Measurements from ENCODE around the gene CTDNEP1.

Gene CTDNEP1

DNA sequence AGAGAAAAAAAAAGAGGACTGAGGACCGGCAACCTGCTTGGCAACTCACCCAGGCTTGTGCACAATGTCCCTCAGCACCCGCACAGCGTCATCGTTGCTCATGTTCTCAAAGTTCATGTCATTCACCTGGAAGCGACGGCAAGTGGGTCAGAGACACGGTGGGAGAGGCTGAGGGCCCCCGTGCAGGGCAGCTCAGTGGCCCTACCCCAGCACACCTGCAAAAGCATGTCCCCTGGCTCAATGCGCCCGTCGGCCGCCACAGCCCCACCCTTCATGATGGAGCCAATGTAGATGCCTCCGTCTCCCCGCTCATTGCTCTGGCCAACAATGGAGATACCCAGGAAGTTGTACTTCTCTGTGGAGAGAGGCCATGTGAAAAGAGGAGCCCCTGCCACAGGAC is 22.6 kb downstream of the CTDNEP1 start:
- no peak for DNase-seq (ENCODE audit: low spot score)

DNA sequence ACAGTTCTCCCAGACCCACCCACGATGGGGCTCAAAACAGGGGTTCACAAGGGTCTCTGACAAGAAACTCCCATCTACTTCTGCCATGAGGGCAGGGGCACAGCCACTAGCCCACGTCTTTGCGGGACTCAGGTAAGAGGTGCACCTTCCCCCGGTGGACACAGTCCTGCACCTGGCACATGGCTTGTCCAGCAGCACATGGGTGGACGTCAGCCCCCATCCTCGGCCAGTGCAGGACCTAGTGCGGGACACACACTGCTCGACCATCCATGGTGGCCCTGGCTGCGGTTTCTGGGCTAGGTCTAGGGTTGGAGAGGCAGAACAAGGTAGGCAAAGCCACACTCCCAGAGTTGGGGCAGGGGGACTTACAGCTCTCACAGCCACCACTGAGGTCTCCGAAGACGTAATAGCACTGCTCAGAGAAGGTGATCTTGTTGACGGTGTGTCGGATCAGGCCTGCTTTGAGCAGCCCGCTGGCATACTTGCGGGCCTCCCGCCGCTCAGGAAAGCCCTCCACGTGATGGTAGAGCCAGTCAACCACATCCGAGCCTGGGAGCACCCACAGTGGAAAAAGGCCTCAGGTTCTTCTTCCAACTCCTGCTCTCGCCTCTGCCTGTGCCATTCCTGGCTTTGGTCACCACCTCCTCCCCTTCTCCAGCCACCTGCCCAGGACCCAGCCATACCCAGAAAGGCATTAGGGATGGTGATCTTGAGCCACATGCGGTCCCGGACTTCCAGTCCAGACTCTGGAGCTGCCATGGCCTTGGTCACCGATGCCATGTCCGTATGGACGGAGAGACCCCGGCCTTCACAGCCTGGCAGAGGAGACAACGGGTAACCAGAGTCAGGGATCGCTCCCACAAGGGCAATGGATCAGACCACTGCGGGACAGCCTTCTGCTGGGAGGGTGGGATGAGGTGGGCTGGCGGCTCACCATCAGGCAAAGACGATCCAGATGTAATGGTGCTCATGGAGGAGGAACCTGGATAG is 24.5 kb downstream of the CTDNEP1 start:
- DNase-seq (ENCODE audit: low spot score), result no peak

DNA sequence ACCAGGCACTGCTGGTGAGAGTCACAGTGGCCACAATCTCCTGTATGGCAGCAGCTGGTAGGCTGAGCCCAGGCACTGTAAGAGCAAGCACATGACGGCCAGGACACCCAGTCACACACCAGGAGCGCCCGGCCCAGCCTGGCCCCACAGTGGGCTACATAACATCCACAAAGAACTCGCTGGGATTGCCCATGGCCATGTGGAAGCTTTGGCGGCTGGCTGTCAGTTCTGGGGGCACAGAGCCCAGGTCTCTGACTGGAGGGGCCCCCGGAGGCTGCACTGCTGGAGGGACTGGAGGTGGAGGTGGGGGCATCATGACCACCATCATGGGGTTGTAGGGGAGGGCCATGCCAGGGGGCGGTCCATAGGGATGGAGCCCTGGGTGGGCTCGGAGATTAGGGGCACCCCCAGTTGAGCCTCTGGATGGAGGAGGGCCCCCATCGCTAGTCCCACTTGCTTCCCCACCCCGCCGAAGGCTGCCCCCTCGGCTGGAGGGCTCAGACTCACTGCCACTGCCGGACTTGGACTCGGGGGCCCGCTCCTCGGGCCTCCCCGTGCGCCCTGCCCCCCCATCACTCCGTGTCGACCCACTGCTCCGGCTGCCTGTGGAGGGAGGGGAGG is 25.7 kb downstream of the CTDNEP1 start:
- DNase-seq (ENCODE audit: low spot score), result no peak

DNA sequence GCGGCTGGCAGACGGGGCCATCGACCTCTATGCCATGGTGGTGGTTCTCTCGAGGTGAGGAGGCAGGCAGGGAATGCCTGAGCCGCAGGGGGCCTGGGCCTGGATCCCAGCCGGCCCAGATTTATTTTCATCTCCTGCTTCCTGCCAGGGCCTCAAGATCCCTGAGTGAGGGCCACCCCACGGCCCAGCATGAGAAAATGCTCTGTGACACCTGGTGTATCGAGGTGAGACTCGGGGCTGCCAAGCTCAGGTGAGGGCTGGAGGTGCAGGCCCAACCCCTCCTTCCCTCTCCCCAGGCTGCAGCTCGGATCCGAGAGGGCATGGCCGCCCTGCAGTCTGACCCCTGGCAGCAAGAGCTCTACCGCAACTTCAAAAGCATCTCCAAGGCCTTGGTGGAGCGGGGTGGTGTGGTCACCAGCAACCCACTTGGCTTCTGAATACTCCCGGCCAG is 26.8 kb downstream of the CTDNEP1 start:
- no peak for DNase-seq (ENCODE audit: low spot score)

DNA sequence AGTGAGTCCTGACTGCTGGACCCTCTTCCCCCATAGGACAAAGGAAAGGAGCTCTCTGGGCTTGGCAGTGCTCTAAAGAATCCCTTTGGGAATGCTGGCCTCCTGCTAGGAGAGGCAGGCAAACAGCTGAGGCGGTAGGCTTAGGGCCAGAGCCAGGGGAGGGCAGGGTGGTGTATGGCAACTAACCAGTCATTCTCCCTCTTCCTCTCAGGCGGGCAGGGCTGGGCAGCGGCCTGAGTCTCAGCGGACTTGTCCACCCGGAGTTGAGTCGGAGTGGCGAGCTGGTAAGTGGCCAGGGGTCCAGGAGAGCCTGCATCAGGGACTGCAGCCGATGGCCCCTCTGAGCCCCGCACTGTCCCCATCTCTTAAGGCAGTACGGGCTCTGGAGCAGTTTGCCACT is 27.4 kb downstream of the CTDNEP1 start:
- no peak for DNase-seq (ENCODE audit: low spot score)

DNA sequence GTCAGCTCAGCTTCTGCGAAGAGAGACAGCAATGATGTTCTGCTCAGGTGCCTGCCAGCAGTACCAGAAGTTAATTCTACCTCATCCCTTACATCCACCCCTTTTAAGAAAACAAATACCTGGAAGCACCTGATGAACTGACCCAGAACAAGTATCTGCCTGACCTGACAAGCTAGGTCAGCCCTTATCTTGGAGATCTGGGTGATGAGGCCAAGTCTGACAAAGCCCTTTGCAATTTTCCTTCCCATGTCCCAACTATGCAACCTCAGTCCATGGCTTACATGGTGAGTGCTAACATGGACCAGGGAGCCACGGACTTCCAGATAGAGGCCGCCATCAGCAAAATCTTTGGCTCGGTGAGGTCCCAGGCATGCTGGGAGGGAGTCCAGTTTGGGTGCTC is 28.2 kb downstream of the CTDNEP1 start:
- DNase-seq (ENCODE audit: low spot score), result no peak

DNA sequence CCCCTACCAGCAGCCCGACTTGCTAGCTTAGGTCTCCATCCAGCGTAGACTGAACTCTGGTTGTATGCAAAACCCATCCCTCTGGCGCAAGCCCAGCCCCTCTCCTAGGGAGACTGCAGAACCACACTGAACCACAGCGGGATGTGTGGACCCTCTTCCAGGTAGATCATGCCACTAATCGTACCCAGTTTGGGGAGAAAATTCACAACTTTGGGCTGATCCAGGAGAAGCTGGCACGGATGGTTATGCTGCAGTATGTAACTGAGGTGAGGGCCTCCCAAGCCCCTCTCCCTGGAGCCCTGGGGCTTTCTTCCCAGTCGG is 28.6 kb downstream of the CTDNEP1 start:
- no peak for DNase-seq (ENCODE audit: low spot score)

DNA sequence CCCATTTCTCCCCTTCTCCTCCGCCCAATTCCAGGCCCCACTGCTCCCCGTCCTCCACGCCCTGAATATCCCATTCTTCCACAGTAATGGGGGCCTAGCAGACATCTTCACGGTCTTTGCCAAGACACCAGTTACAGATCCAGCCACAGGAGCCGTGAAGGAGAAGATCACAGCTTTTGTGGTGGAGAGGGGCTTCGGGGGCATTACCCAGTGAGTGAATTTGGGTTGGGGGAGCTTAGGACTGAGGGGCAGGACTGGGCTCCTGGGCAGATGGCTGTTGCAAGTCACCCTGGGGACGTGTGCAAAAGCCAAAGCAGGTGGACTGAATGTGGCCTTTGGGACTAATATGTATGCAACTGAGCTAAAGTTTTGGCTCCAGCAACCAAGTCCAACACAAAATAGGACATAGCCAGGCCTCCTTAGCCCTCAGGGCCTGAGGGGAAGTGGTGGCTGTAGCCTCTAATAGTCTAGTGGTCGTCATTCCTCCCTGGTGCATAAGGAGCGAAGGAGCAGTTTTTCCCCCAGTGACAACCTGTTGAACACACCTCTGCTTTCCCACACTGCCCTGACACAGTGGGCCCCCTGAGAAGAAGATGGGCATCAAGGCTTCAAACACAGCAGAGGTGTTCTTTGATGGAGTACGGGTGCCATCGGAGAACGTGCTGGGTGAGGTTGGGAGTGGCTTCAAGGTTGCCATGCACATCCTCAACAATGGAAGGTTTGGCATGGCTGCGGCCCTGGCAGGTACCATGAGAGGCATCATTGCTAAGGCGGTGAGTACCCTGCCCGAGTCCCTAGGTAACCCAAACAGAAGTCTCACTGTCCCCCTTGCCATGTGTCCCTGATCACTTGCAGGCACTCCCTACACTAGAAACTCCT is 29.2 kb downstream of the CTDNEP1 start:
- DNase-seq (ENCODE audit: low spot score), result no peak

DNA sequence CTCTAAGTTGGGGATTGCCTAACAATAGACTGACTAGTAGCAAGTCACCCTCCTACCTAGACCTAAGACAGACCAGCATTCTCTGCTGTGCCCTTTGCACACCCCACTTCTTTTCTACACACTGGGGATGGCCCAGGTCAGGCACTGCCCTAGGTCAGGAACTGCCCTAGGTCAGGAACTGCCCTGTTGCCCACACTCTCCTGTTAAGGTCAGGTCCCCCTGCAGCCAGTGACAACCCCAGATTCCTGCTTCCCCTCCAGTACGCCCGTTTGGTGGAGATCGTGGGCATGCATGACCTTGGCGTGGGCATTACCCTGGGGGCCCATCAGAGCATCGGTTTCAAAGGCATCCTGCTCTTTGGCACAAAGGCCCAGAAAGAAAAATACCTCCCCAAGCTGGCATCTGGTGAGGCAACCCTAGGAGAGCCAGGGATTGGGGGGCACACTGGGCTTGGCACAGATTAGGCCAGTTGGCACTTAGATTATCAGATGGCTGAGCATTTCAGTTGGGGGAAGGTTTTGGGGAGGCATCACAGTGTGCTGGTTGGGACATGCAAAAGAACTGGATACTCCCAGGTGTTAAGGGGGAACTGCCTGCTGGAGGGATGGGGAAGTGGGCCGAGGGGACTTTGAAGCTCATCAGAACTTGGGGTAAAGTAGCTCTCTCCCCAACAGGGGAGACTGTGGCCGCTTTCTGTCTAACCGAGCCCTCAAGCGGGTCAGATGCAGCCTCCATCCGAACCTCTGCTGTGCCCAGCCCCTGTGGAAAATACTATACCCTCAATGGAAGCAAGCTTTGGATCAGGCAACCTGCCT is 30.0 kb downstream of the CTDNEP1 start:
- no peak for DNase-seq (ENCODE audit: low spot score)

DNA sequence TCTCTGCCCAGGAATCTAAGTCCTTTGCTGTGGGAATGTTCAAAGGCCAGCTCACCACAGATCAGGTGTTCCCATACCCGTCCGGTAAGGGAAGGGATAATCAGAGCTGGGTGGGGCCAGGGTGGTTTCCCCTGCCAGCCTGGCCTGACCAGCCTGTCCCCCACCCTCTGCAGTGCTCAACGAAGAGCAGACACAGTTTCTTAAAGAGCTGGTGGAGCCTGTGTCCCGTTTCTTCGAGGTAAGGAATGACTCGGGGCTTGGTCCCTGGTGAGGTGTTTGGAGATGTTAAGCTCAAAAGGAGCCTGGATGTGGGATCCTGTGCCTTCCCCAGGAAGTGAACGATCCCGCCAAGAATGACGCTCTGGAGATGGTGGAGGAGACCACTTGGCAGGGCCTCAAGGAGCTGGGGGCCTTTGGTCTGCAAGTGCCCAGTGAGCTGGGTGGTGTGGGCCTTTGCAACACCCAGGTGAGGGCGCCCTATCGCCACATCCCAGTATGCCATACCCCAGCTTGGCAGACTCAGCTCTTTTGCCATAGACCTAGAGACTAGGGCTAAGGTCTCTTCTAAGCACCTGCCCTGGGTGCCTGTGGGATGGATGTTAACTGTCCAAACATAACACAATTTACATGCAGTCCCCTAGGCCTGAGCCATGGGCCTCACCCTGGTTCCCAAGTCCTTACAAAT is 30.8 kb downstream of the CTDNEP1 start:
- peak; percentile 80 for DNase-seq (ENCODE audit: low spot score)

DNA sequence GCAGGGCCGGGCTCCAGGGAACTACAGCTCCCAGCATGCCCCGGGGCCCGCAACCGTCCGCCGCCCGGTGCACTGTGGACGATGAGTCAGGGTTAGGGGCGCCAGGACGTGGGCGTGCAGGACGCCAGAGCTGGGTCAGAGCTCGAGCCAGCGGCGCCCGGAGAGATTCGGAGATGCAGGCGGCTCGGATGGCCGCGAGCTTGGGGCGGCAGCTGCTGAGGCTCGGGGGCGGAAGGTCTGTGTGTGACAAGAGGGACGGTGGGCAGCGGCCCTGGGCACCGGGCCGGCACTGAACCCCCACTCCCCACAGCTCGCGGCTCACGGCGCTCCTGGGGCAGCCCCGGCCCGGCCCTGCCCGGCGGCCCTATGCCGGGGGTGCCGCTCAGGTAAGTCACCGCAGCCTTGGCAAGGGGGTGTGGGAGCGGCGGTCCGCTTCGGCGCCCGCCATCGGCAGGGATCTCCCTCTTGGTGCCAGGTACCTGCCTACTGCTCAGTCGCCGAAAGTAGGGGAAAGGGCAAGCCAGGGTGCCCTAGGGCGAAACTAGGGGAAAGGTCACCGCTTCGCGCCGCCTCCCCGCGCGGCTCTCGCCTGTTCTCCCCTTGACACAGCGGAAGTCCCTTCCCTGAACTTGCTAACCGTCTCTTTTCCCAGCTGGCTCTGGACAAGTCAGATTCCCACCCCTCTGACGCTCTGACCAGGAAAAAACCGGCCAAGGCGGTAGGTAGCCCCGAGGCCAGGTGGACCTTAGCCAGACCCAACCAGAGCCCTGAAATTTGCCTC is 31.5 kb downstream of the CTDNEP1 start, which contains the start of the genes ACADVL and DLG4:
TSS of gene ACADVL (plus strand) at position 127 of the 781 bp plus-strand sequence. CDS start at position 174, 47 bp downstream.
TSS of gene DLG4 (minus strand) at position 25 of the 781 bp plus-strand sequence.
- DNase-seq (ENCODE audit: low spot score), result peak; percentile 95

DNA sequence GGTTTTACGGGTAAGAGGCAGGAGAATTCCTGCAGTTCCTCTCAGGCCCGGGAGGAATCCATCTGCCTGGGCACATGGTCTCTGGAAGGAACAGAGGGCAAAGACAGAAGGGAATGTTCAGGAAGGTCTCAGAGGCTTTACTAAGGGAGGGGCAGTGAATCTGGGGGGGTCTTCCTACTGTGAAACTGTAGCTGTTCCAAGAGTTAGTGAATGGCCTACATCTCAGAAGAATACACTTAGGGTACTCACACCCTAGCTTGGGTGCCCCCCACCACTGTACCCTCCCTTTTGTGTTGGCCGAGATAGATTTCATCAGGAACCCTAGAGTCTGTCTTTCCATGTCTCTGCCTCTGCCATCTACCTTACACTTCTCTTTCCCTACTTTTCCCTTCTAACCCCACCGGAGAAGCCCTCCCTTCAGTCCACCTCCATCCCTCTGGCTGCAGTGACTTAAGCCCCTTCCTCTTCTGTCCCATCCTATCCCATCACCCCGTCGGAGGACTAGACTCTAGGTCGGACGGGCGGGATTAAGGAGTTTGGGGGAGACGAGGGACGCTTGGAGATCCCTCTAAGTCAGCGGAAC is 32.2 kb downstream of the CTDNEP1 start:
- no peak for DNase-seq (ENCODE audit: low spot score)

DNA sequence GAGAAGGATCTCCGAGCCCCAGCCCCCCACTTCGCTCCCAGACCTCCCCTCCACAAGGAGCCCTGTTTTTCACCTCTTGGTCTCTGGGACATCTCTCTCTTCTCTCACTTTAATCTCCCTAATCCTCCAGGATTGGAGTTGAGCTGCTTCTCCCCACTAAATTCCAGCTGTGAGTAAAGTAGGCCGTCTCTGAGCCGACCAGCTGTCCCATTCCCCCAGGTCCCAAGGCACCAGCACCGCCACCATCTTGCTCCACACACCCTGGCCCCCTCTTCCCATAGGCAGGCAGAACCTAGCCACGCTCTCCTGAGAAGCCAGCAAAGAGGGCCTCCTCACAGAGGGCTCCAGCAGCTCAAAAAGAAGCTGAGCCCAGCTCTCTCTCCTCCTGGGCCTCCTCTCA is 32.8 kb downstream of the CTDNEP1 start:
- DNase-seq (ENCODE audit: low spot score), result no peak

DNA sequence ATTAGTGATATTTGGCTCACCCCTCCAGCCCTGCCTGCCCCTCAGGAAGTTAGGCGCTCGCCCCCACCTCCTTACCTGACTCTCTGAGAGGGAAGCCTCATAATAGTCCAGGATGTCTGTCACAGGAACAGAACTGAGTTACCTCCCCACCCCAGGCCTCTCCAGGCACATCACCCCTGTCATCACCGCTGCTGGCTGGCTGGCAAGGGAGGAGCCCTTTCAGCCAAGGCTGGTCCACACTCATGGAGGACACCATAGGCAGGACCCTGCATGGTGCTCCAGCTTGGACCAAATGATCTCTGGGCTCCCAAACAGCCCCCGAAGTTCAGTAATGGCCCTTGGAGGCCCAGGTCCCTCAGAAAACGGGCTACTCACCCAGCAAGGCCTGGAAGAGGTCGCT is 33.4 kb downstream of the CTDNEP1 start:
- DNase-seq (ENCODE audit: low spot score), result no peak

DNA sequence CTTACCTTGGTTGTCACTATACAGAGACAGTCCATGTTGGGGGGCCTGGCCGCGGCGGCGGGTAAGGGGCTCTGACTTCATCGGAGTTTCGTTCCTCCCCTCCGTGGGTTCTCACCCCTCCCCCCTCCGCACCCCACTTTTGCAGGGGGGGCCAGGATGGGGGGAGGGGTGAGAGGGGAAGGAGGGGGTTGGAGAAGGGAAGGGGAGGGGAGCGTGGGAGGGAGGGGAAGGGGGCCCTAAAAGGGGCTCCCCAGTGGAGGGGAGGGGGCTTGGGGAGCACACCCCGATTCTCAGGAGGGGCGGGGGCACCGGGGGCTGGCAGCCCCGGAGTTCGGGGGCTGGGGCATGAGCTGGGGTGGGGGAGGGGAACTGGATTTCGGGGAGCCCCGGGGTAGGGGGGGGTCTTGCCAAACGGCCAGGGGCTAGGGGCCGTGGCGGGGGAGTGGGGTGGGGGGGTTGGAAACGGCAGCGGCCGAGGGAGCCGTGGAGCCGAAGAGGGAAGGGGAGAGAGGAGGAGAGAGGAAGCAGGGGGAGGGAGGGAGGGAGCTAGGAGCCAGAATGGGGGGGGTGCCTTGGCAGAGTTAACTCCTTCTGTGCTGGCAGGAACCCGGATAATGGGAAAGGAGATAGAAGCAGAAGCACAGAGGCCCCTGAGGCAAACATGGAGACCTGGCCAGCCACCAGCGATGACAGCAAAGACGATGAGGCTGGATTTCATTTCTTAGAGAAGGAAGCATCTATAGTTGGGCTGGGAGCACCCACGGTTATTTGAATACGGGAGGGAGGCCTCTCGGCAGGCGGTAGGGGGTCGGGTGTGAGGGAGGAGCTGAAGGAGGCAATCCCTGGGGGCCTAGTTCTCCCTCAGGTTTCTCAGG is 34.2 kb downstream of the CTDNEP1 start:
- DNase-seq (ENCODE audit: low spot score), result peak; percentile 85

DNA sequence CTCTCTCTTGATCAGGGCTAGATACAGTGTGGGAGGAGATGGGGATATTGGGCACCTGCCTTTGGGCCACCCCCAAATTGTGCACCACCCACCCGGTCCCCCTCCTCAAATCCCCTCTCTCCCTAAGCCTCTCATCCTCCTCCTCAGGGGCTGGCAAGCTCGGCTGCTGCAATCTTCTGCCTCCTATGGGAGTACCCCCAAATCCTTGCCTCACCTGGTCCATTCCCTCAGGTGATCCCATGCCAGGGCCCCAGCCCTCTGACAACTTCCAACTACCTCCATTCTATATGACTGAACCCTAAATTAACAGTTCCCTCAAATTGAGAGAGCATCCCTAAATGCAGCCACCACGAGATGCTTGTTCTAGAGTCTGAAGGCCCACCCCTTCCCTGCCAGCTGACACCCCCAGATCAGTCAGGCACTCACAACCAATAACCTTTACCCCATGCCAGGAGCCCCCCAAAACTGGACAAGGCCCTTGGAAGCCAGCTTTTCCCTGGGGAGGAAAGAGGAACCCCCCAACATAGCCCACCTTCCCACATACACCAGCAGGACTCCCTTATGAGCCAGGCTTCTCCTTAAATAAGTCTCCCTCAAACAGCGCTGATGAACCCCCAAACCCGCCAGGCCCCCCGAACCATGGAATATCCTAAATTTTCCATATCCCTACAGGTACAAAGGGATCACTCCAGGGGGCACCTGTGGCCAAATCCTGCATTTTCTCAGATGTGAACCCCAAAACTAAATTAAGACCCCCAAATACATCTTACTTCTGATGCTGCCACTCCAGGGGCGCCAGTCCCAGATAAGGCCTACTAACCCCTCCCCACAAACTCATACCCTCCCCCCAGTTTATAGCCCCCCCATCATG is 35.1 kb downstream of the CTDNEP1 start:
- no peak for DNase-seq (ENCODE audit: low spot score)

DNA sequence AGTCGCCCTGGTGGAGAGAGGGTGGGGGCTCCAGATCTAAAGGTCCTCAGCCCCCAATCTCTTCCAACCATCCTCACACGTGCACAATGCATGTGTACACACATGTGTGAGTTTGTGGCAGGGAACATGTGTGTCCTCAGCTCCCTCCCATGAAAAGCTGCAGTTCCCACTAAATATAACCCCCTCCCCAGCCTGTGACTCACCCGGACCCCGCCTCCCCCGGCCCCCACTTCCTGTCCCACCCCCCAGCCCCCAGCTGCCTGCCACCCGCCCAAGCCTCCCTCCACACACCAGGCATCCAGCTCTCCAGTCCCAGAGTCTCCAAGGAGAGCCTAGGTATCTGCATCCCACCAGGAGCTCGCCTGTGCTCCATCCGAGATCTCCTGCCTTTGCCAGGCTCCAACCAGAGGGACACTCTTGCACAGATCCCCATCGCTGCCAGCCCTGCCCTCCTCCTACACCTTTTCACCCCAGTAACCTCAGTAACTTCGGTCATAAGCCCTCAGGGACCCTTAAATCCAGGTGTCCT is 35.8 kb downstream of the CTDNEP1 start:
- DNase-seq (ENCODE audit: low spot score), result no peak
